ENCODE data around the gene OR9A2. TPM values are rescaled to one million over a fixed set of nuclear protein-coding genes. Genes with fewer than 3 reads are reported as not detected.

OR9A2 gene
- total RNA-seq, 1 donor from 2014 or later, result not detected

- Histone ChIP-seq H3K9me3 (no peaks in the 10 kb centered on the region), H3K4me1 (peaks cover 10% of the 10 kb centered on the region), H3K4me3 (peak overlapping the region in 1 of 2 donors; percentile 25), H3K27ac (no peak overlapping the region), H3K36me3 (no peaks in the 10 kb centered on the region), H3K27me3 (no peaks in the 10 kb centered on the region)
- intact Hi-C loops (cut with DNase I), result loop anchor here (5.0 kb wide), 1 partner anchor 151 kb away; no protein-coding TSS in a partner anchor
- no peak for TF ChIP-seq POLR2A (IDR thresholded peaks at IDR 0.05)
- no peak for TF ChIP-seq CTCF (IDR thresholded peaks at IDR 0.05)
- TF ChIP-seq POLR2AphosphoS5 (IDR thresholded peaks at IDR 0.05; ENCODE audit: insufficient read depth in 1 of 2, low read depth in 1 of 2), result no peak
- DNase-seq (ENCODE audit: extremely low spot score in 2 of 2), result no peak
Observed at GRCh38 chr7:143002898-143003297, 24.0 kb downstream of the OR9A2 start.

DNA sequence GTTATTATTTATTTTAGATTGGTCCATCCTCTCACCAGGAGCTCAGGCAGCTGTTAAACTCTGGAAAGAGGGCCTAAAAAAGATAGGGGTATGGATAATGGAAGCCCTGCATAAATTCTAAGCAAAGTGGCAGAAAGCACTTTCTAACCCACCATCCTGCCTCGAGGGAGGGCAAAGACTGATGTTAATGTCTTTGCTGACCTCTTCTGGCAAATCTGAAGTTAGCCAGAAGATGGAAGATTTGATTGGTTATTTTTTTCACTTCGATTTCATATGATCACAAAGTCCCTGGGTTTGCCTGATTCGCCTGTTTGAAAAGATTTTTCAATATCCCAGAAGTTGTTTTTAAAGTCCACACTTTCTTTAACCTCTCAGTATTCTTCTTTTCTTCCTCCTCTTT is 24.8 kb downstream of the OR9A2 start:
- intact Hi-C loops (cut with DNase I), result loop anchor here (5.0 kb wide), 1 partner anchor 150 kb away; no protein-coding TSS in a partner anchor
- Histone ChIP-seq H3K4me3 (no peak overlapping the region), H3K4me1 (peaks cover 10% of the 10 kb centered on the region), H3K9me3 (no peaks in the 10 kb centered on the region), H3K27me3 (no peaks in the 10 kb centered on the region), H3K27ac (no peak overlapping the region), H3K36me3 (no peaks in the 10 kb centered on the region)
- TF ChIP-seq CTCF (IDR thresholded peaks at IDR 0.05), result no peak
- TF ChIP-seq POLR2AphosphoS5 (IDR thresholded peaks at IDR 0.05; ENCODE audit: insufficient read depth in 1 of 2, low read depth in 1 of 2), result no peak
- TF ChIP-seq POLR2A (IDR thresholded peaks at IDR 0.05), result no peak
- no peak for DNase-seq (ENCODE audit: extremely low spot score in 2 of 2)

- intact Hi-C loops (cut with DNase I), result loop anchor here (5.0 kb wide), 1 partner anchor 148 kb away; no protein-coding TSS in a partner anchor
- peaks cover 10% of the 10 kb centered on the region for H3K4me1 ChIP-seq
- no peaks in the 10 kb centered on the region for H3K9me3 ChIP-seq
- no peak overlapping the region for H3K4me3 ChIP-seq
- DNase-seq (ENCODE audit: extremely low spot score in 2 of 2), result no peak
- TF ChIP-seq CTCF (IDR thresholded peaks at IDR 0.05), result no peak
- no peak for TF ChIP-seq POLR2AphosphoS5 (IDR thresholded peaks at IDR 0.05; ENCODE audit: insufficient read depth in 1 of 2, low read depth in 1 of 2)
- TF ChIP-seq POLR2A (IDR thresholded peaks at IDR 0.05), result no peak
- no peaks in the 10 kb centered on the region for H3K36me3 ChIP-seq
- no peaks in the 10 kb centered on the region for H3K27me3 ChIP-seq
- no peak overlapping the region for H3K27ac ChIP-seq
Observed at GRCh38 chr7:143000648-143001047, 26.3 kb downstream of the OR9A2 start.

DNA sequence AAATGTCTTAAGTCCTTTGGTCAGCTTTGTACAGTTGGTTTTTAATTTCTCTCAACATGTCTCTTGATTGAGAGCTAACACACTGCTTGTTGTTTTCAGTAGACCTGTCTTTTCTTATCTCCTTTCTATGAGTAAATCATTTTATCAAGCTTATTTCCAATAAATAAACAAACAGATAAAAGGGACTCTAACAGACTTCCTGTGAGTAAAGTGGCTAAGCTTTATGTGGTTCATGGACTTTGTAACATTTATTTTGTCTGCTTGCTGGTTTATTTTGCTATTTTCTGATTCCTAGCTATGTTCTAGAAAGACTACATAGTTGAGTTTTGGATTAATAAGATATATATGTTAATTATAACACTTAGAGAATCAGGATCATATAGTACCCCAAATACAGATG is 27.1 kb downstream of the OR9A2 start:
- no peak for DNase-seq (ENCODE audit: extremely low spot score in 2 of 2)
- Histone ChIP-seq H3K27me3 (no peaks in the 10 kb centered on the region), H3K4me3 (no peak overlapping the region), H3K4me1 (peaks cover 10% of the 10 kb centered on the region), H3K36me3 (no peaks in the 10 kb centered on the region), H3K9me3 (no peaks in the 10 kb centered on the region), H3K27ac (no peak overlapping the region)
- intact Hi-C loops (cut with DNase I), result loop anchor here (5.0 kb wide), 1 partner anchor 147 kb away; no protein-coding TSS in a partner anchor
- TF ChIP-seq POLR2A (IDR thresholded peaks at IDR 0.05) (no peak), POLR2AphosphoS5 (IDR thresholded peaks at IDR 0.05; ENCODE audit: insufficient read depth in 1 of 2, low read depth in 1 of 2) (no peak), CTCF (IDR thresholded peaks at IDR 0.05) (no peak)

DNA sequence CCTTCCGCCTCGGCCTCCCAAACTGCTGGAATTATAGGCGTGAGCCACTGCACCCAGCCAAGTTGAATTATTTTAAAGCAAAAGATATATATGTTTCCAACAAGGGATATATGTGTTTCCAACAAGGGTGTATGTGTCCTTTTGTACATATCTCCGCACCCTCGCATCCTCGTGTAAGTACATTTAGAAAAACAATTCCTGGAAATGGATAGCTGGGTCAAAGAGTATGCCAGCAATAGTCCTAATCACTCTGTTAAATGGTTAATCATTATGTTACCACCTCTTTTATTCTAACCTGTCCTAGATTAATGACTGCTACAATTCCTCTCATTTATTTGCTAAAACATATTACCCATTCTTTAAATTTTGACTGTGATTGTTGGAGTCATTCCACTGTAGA is 28.0 kb downstream of the OR9A2 start:
- TF ChIP-seq POLR2AphosphoS5 (IDR thresholded peaks at IDR 0.05; ENCODE audit: insufficient read depth in 1 of 2, low read depth in 1 of 2) (no peak), CTCF (IDR thresholded peaks at IDR 0.05) (no peak), POLR2A (IDR thresholded peaks at IDR 0.05) (no peak)
- peaks cover 10% of the 10 kb centered on the region for H3K4me1 ChIP-seq
- H3K9me3 ChIP-seq, result no peaks in the 10 kb centered on the region
- DNase-seq (ENCODE audit: extremely low spot score in 2 of 2), result no peak
- H3K27ac ChIP-seq, result no peak overlapping the region
- no peaks in the 10 kb centered on the region for H3K27me3 ChIP-seq
- intact Hi-C loops (cut with DNase I), result no loop called here
- no peak overlapping the region for H3K4me3 ChIP-seq
- no peaks in the 10 kb centered on the region for H3K36me3 ChIP-seq

Data from vagina (tissue), 2 donors.